Neuronal stem cell (in vitro differentiated cells): ENCODE data around the gene FZD7.

Experiments used
- DNase-seq: peaks from one replicate; pipeline ENCODE4 v3.0.0-alpha.2; 2013; ENCODE audit warnings: low spot score
- H2AFZ ChIP-seq: one replicate; pipeline ENCODE4 v1.6.1; 2013; ENCODE audit warnings: mild to moderate bottlenecking, low read length, inconsistent platforms
- H2AK5ac ChIP-seq: 2 replicates; pipeline ENCODE4 v1.6.1; 2013; ENCODE audit warnings: low read depth, mild to moderate bottlenecking, inconsistent platforms, low read length, moderate library complexity, mixed read lengths
- H2BK120ac ChIP-seq: 2 replicates; pipeline ENCODE4 v1.6.1; 2013; ENCODE audit warnings: low read depth, mild to moderate bottlenecking, inconsistent platforms, low read length, moderate library complexity, mixed read lengths
- H2BK12ac ChIP-seq: one replicate; pipeline ENCODE4 v1.6.1; 2013; ENCODE audit warnings: low read length, inconsistent platforms
- H2BK15ac ChIP-seq: 2 replicates; pipeline ENCODE4 v1.6.1; 2013; ENCODE audit warnings: mild to moderate bottlenecking, low read length, inconsistent platforms, mixed read lengths
- H2BK5ac ChIP-seq: one replicate; pipeline ENCODE4 v1.6.1; 2013; ENCODE audit warnings: inconsistent platforms, mild to moderate bottlenecking, low read length, moderate library complexity
- H3K14ac ChIP-seq: one replicate; pipeline ENCODE4 v1.6.1; 2013; ENCODE audit warnings: low read length, inconsistent platforms
- H3K18ac ChIP-seq: 2 replicates; pipeline ENCODE4 v1.6.1; 2013; ENCODE audit warnings: low read length, inconsistent platforms
- H3K23ac ChIP-seq: 2 replicates; pipeline ENCODE4 v1.6.1; 2013; ENCODE audit warnings: low read depth, mild to moderate bottlenecking, mixed read lengths, low read length, inconsistent platforms; ENCODE audit not compliant: poor library complexity
- H3K27ac ChIP-seq: replicated peaks from 3 replicates; pipeline ENCODE4 v1.5.1; 2013; ENCODE audit warnings: low read length, inconsistent platforms
- H3K27me3 ChIP-seq, 3 experiments: 2 replicates each; pipeline ENCODE4 v1.6.1; 2013; ENCODE audit warnings: low read length in 3 of 3, mild to moderate bottlenecking in 2 of 3, inconsistent platforms in 1 of 3, low read depth in 1 of 3, mixed read lengths in 1 of 3, moderate library complexity in 1 of 3; ENCODE audit not compliant: control insufficient read depth in 3 of 3, insufficient read depth in 3 of 3
- H3K36me3 ChIP-seq, 2 donors: replicated peaks in 1 of 2; 2 replicates each; pipeline ENCODE4 v1.6.1; 2013; ENCODE audit warnings: low read length in 2 of 2; ENCODE audit not compliant: control insufficient read depth in 2 of 2, insufficient read depth in 2 of 2
- H3K4ac ChIP-seq: 2 replicates; pipeline ENCODE4 v1.6.1; 2013; ENCODE audit warnings: inconsistent platforms, mild to moderate bottlenecking, low read length, moderate library complexity
- H3K4me1 ChIP-seq, 2 donors: 1 replicate in 1 of 2; 2 replicates in 1 of 2; pipeline ENCODE4 v1.6.1; 2013; ENCODE audit warnings: low read length in 2 of 2, low read depth in 1 of 2; ENCODE audit not compliant: control insufficient read depth in 2 of 2, insufficient read depth in 1 of 2
- H3K4me2 ChIP-seq: one replicate; pipeline ENCODE4 v1.6.1; 2013; ENCODE audit warnings: mild to moderate bottlenecking, low read length, inconsistent platforms; ENCODE audit not compliant: insufficient read depth, poor library complexity, severe bottlenecking
- H3K4me3 ChIP-seq, 2 donors: 2 replicates each; pipeline ENCODE4 v1.5.1; 2013; ENCODE audit warnings: low read length in 2 of 2, mild to moderate bottlenecking in 2 of 2, inconsistent platforms in 1 of 2, moderate library complexity in 1 of 2
- H3K79me1 ChIP-seq: one replicate; pipeline ENCODE4 v1.6.1; 2013; ENCODE audit warnings: low read depth, mild to moderate bottlenecking, inconsistent platforms, low read length, moderate library complexity
- H3K9ac ChIP-seq: one replicate; pipeline ENCODE4 v1.6.1; 2013; ENCODE audit warnings: mild to moderate bottlenecking, low read depth, low read length, inconsistent platforms; ENCODE audit not compliant: poor library complexity
- H3K9me3 ChIP-seq, 2 donors: replicated peaks in 1 of 2; 2 replicates each; pipeline versions ENCODE3 to v1.6.1; 2013; ENCODE audit warnings: low read length in 2 of 2, mild to moderate bottlenecking in 2 of 2, inconsistent platforms in 1 of 2, low read depth in 1 of 2, mixed read lengths in 1 of 2, moderate library complexity in 1 of 2; ENCODE audit not compliant: control insufficient read depth in 2 of 2, insufficient read depth in 1 of 2
- H4K8ac ChIP-seq: one replicate; pipeline ENCODE4 v1.6.1; 2013; ENCODE audit warnings: low read depth, mild to moderate bottlenecking, inconsistent platforms, low read length, moderate library complexity
- H4K91ac ChIP-seq: one replicate; pipeline ENCODE4 v1.6.1; 2013; ENCODE audit warnings: low read length, low read depth, mild to moderate bottlenecking, inconsistent platforms; ENCODE audit not compliant: poor library complexity
- WGBS, 2 donors: extraction: QIAGEN DNeasy Blood & Tissue Kit; methylation state at CpG; one replicate each; pipeline ENCODE4 v1.1.7; 2013; ENCODE audit warnings: missing lambda C conversion rate in 2 of 2, mixed read lengths in 1 of 2; ENCODE audit not compliant: insufficient read length in 2 of 2, insufficient replicate concordance in 1 of 2; ENCODE audit errors: extremely low coverage in 2 of 2; 5-methylcytosine and 5-hydroxymethylcytosine counted together

FZD7 gene

DNA sequence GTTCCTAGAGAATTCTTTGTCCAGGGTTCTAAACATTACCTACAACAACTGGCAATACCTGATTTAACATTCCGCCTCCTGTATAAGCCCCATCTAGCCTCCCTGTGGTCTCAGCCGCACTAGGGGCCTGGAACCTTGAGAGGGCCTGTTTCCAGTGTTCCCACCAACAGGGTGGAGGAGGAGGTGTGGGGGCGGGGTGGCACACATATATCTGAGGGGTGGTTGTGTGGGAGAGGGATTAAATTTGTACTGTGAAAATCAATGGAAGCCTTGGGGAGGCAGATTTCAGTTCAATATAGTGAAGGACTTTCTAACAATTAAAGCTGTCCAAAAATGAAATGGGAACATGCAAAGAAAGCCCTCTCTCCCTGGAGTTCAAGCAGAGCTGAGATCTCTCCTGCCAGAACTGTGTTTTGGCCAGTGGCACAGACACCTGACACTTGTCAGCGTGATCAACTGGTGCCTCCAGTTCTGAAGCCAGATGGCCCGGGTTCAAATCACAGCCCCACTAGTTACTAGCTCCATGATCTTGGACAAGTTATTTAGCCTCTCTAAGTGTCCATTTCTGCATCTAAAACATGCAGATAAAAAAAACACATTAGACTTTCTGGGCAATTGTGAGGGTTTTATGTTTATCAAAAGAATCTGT lies 17.0 kb upstream of the FZD7 start:
- H3K27ac ChIP-seq: no peak overlapping the region
- H3K27me3 ChIP-seq: no peaks in the 10 kb centered on the region
- no peak overlapping the region for H3K4me3 ChIP-seq
- H3K4ac ChIP-seq: no peak overlapping the region
- no peak for DNase-seq
- peak overlapping the region; percentile 19 for H2AK5ac ChIP-seq
- H3K4me2 ChIP-seq: no peak overlapping the region
- no peak overlapping the region for H4K8ac ChIP-seq
- H2BK5ac ChIP-seq: no peak overlapping the region
- H3K14ac ChIP-seq: no peak overlapping the region
- no peak overlapping the region for H3K23ac ChIP-seq
- H3K9me3 ChIP-seq: no peaks in the 10 kb centered on the region
- H3K18ac ChIP-seq: no peak overlapping the region
- no peak overlapping the region for H2BK120ac ChIP-seq
- no peak overlapping the region for H3K9ac ChIP-seq
- no peak overlapping the region for H4K91ac ChIP-seq
- no peaks in the 10 kb centered on the region for H3K36me3 ChIP-seq
- no CpG with 5 or more reads among the region's 5 CpGs for WGBS, 2 donors
- H3K4me1 ChIP-seq: peaks cover 2 to 11% of the 10 kb centered on the region in 2 donors
- no peaks in the 10 kb centered on the region for H3K79me1 ChIP-seq
- H2AFZ ChIP-seq: no peak overlapping the region
- H2BK12ac ChIP-seq: no peak overlapping the region
- H2BK15ac ChIP-seq: peak overlapping the region; percentile 30

DNA sequence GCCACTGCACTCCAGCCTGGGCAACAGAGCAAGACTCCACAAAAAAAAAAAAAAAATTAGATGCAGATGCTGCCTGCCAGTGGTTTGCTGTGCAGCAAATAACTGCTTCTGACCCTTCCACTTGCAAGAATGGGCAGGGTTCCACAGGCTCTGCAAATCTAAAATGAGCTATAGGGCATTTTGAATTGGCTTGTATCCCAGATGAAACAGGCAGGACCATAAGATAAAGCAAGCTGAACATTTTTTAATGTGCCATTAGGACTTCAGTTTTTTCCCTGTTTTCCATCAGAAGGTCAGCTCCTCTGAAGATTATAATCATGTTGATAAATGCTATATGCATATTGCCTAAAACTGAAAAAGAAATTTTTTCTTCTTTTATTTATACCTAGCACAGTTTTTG lies 15.7 kb upstream of the FZD7 start:
- Histone ChIP-seq H2AK5ac (no peak overlapping the region), H4K8ac (no peak overlapping the region), H3K4me3 (no peak overlapping the region), H3K79me1 (no peaks in the 10 kb centered on the region), H2BK120ac (no peak overlapping the region), H3K9ac (no peak overlapping the region), H2BK5ac (no peak overlapping the region), H3K4me2 (no peak overlapping the region), H4K91ac (no peak overlapping the region), H3K4me1 (peaks cover 4 to 13% of the 10 kb centered on the region in 2 donors), H3K23ac (no peak overlapping the region), H2BK12ac (no peak overlapping the region), H3K27me3 (no peaks in the 10 kb centered on the region), H3K9me3 (no peaks in the 10 kb centered on the region), H3K36me3 (no peaks in the 10 kb centered on the region), H2AFZ (no peak overlapping the region), H3K18ac (no peak overlapping the region), H3K14ac (no peak overlapping the region), H2BK15ac (no peak overlapping the region), H3K27ac (no peak overlapping the region), H3K4ac (no peak overlapping the region)
- no peak for DNase-seq

DNA sequence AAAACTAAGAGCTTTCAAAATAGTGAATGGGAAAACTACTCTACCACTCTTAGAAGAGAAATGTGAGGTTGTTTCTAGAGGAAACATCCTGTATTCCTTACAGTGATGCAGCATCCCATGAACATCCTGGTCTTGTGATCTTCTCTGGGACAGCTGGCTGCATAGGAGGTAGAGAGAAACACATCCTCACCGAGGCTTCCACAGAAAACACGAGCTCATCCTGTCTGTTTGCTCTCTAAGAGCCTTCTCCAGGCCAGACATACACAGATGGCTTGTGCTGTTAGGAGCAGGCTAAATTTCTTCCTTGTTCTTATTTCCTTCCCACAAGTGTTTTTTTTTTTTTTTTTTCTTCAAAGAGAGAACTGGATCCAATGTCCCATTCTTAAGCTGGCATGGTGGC lies 14.7 kb upstream of the FZD7 start:
- Histone ChIP-seq H3K14ac (no peak overlapping the region), H2AK5ac (no peak overlapping the region), H4K91ac (no peak overlapping the region), H3K4me2 (no peak overlapping the region), H3K36me3 (no peaks in the 10 kb centered on the region), H3K79me1 (no peaks in the 10 kb centered on the region), H3K4me1 (peaks cover 14 to 15% of the 10 kb centered on the region in 2 donors), H2BK15ac (no peak overlapping the region), H2BK120ac (no peak overlapping the region), H2BK12ac (no peak overlapping the region), H2BK5ac (no peak overlapping the region), H3K27ac (no peak overlapping the region), H3K9ac (no peak overlapping the region), H3K4me3 (no peak overlapping the region), H4K8ac (no peak overlapping the region), H3K9me3 (no peaks in the 10 kb centered on the region), H2AFZ (no peak overlapping the region), H3K4ac (no peak overlapping the region), H3K23ac (no peak overlapping the region), H3K27me3 (no peaks in the 10 kb centered on the region), H3K18ac (no peak overlapping the region)
- DNase-seq: no peak
- no CpG with 5 or more reads among the region's 2 CpGs for WGBS, 2 donors

DNA sequence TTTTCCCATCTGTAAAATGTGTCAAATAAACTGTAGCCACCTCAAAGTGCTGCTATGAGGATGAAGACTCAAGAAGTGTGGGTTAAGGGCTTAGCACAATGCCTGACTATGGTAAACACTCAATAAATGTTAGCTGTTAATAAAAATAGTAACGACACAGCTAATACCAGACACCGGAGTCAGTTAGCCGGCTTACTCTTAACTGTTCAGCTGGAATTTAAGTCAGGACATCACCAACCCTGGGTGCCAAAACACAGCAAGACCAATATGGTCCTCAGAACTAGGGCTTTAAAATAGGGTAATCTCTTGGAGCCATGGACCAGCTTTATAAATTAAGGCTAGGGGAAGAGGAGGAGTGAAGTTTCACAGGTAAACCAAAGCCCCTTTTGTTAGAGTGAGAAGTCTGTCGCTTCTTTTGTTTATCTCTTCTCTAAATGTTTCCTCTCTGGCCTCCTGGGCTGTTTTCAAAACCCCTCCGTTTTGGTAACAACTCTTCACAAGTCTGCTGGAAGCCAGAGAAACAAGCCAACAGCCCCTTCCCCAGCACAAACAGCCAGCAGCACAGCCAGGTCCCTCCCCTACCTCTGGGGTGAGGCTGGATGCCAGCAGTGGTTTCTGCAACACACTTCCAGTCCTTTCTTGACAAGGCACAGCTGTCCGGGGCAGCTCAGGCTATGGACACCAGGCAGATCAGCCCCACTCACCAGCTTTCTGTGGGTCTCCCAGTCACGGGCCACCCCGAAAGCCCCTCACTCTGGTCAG lies 13.8 kb upstream of the FZD7 start:
- Histone ChIP-seq H2BK120ac (no peak overlapping the region), H3K4me3 (no peak overlapping the region), H3K18ac (peak overlapping the region; percentile 81), H3K4ac (no peak overlapping the region), H3K27ac (no peak overlapping the region), H3K4me2 (no peak overlapping the region), H4K8ac (no peak overlapping the region), H2BK12ac (no peak overlapping the region), H4K91ac (no peak overlapping the region), H3K4me1 (peaks cover 14 to 22% of the 10 kb centered on the region in 2 donors), H3K79me1 (no peaks in the 10 kb centered on the region), H2AK5ac (no peak overlapping the region), H3K23ac (no peak overlapping the region), H3K14ac (no peak overlapping the region), H2BK15ac (no peak overlapping the region), H3K36me3 (no peaks in the 10 kb centered on the region), H3K27me3 (no peaks in the 10 kb centered on the region), H3K9me3 (no peaks in the 10 kb centered on the region), H2BK5ac (no peak overlapping the region), H3K9ac (no peak overlapping the region), H2AFZ (peak overlapping the region; percentile 76)
- no peak for DNase-seq
- no CpG with 5 or more reads among the region's 8 CpGs for WGBS, 2 donors
